Glomerular endothelial cell (primary cell): Measurements from ENCODE around the gene KRT35. TPM values are rescaled to one million over a fixed set of nuclear protein-coding genes. Genes with fewer than 3 reads are reported as not detected.

Source experiments
- DNase-seq: peaks from one replicate; pipeline ENCODE4 v3.0.0-alpha.2; 2011; ENCODE audit warnings: low read depth, low spot score; ENCODE audit errors: extremely low read depth
- total RNA-seq: library from RNA; depleted of rRNA; stranded (reverse); fragments of >200 nt; gene quantifications from 2 replicates; pipeline ENCODE4 v1.2.3, GENCODE V29; 2015

The KRT35 gene
- total RNA-seq, 1 donor from 2014 or later, result not detected

- no peak for DNase-seq
Measured at GRCh38 chr17:41490000-41490990, 9.3 kb upstream of the KRT35 start.

- no peak for DNase-seq
Measured at GRCh38 chr17:41489531-41489930, 8.6 kb upstream of the KRT35 start, which contains the start of gene KRT36. TSS of gene KRT36 (minus strand) at chr17:41489910. CDS start at chr17:41489864, 46 bp downstream.

GRCh38 chr17:41486809-41487530 is 6.0 kb upstream of the KRT35 start:
- DNase-seq, result no peak

GRCh38 chr17:41486316-41486715 is 5.4 kb upstream of the KRT35 start:
- DNase-seq, result no peak

- no peak for DNase-seq
Measured at GRCh38 chr17:41484920-41485904, 4.3 kb upstream of the KRT35 start.

GRCh38 chr17:41483991-41484826 is 3.3 kb upstream of the KRT35 start:
- DNase-seq, result no peak

- DNase-seq, result no peak
Measured at GRCh38 chr17:41483531-41483930, 2.6 kb upstream of the KRT35 start.

- no peak for DNase-seq
Measured at GRCh38 chr17:41480581-41480980, 370 bp downstream of the KRT35 start.

GRCh38 chr17:41480136-41480535 is 815 bp downstream of the KRT35 start:
- DNase-seq, result no peak

- no peak for DNase-seq
Measured at GRCh38 chr17:41478237-41478636, 2.7 kb downstream of the KRT35 start.

- no peak for DNase-seq
Measured at GRCh38 chr17:41476866-41477815, 3.8 kb downstream of the KRT35 start.

GRCh38 chr17:41475421-41475820 is 5.5 kb downstream of the KRT35 start:
- DNase-seq, result no peak

GRCh38 chr17:41474863-41475262 is 6.1 kb downstream of the KRT35 start:
- no peak for DNase-seq

GRCh38 chr17:41468346-41468745 is 12.6 kb downstream of the KRT35 start:
- DNase-seq, result no peak

- DNase-seq, result no peak
Measured at GRCh38 chr17:41467561-41467960, 13.4 kb downstream of the KRT35 start.

GRCh38 chr17:41466988-41467387 is 14.0 kb downstream of the KRT35 start, which contains the start of gene KRT32:
TSS of gene KRT32 (minus strand) at chr17:41467386. CDS start at chr17:41467325, 61 bp downstream.
- DNase-seq, result no peak

- DNase-seq, result no peak
Measured at GRCh38 chr17:41464682-41465081, 16.3 kb downstream of the KRT35 start.

- DNase-seq, result no peak
Measured at GRCh38 chr17:41464173-41464572, 16.8 kb downstream of the KRT35 start.
